Smooth muscle cell (in vitro differentiated cells): ENCODE results near the gene ABCB1. TPM values are rescaled to one million over a fixed set of nuclear protein-coding genes. Genes with fewer than 3 reads are reported as not detected.

ENCODE experiments used
- DNase-seq: peaks from one replicate; lab custom pipeline; 2025; ENCODE audit not compliant: unreplicated experiment; lab: John Stamatoyannopoulos, UW
- H2AFZ ChIP-seq: fragments of 200-600 bp; sonication (generic); 2 replicates; pipeline ENCODE4 v1.6.0; 2016; ENCODE audit warnings: antibody characterized with exemption, low read depth, mild to moderate bottlenecking
- H3F3A ChIP-seq: fragments of 200-600 bp; sonication (generic); 2 replicates; pipeline ENCODE4 v1.6.0; 2017; ENCODE audit warnings: antibody characterized with exemption, low read depth
- H3K27ac ChIP-seq: fragments of 200-600 bp; sonication (generic); 2 replicates; pipeline ENCODE4 v1.5.1; 2016; ENCODE audit warnings: low read depth, mild to moderate bottlenecking
- H3K27me3 ChIP-seq: fragments of 200-600 bp; sonication (generic); 2 replicates; pipeline ENCODE4 v1.6.1; 2016; ENCODE audit warnings: low read depth, mild to moderate bottlenecking
- H3K36me3 ChIP-seq: fragments of 200-600 bp; sonication (generic); 2 replicates; pipeline ENCODE4 v1.5.1; 2016; ENCODE audit warnings: low read depth
- H3K4me1 ChIP-seq: fragments of 200-600 bp; sonication (generic); 2 replicates; pipeline ENCODE4 v1.5.1; 2016; ENCODE audit warnings: low read depth
- H3K4me2 ChIP-seq: fragments of 200-600 bp; sonication (generic); 2 replicates; pipeline ENCODE4 v1.6.0; 2016; ENCODE audit warnings: mild to moderate bottlenecking
- H3K4me3 ChIP-seq: fragments of 200-600 bp; sonication (generic); 2 replicates; pipeline ENCODE4 v1.5.1; 2016; ENCODE audit warnings: mild to moderate bottlenecking
- H3K79me2 ChIP-seq: fragments of 200-600 bp; sonication (generic); 2 replicates; pipeline ENCODE4 v1.6.0; 2016; ENCODE audit warnings: low read depth, mild to moderate bottlenecking
- H3K9ac ChIP-seq: fragments of 200-600 bp; sonication (generic); 2 replicates; pipeline ENCODE4 v1.6.0; 2016; ENCODE audit warnings: low read depth
- H3K9me3 ChIP-seq: fragments of 200-600 bp; sonication (generic); replicated peaks from 2 replicates; pipeline ENCODE4 v1.5.1; 2016; ENCODE audit warnings: low read depth
- H4K20me1 ChIP-seq: fragments of 200-600 bp; sonication (generic); 2 replicates; pipeline ENCODE4 v1.6.0; 2016; ENCODE audit warnings: low read depth
- WGBS: methylation state at CpG from one replicate; pipeline ENCODE4 v1.1.7; 2016; ENCODE audit warnings: low lambda C conversion rate; 5-methylcytosine and 5-hydroxymethylcytosine counted together
- polyA plus RNA-seq: library from polyadenylated mRNA; unstranded; fragments of >200 nt; fragmentation: Nextera tagmentation; extraction: Ambion mirVana; gene quantifications from 2 replicates; pipeline ENCODE4 v1.2.1, GENCODE V29; 2016
- total RNA-seq: library from RNA; depleted of rRNA; stranded (reverse); fragments of >200 nt; gene quantifications from 2 replicates; pipeline ENCODE4 v1.2.3, GENCODE V29; 2014
- TF ChIP-seq, protein P1 (sequence below): fragments of 200-600 bp; sonication (generic); IDR thresholded peaks from 2 replicates; pipeline ENCODE4 v1.5.1; 2017; ENCODE audit warnings: borderline replicate concordance, mild to moderate bottlenecking, antibody characterized with exemption; ENCODE audit not compliant: insufficient read depth, poor library complexity, severe bottlenecking

ABCB1 gene
- total and polyA plus RNA-seq, 2 experiments from 2014 or later = 1.4 to 10.0 TPM

GRCh38 chr7:87512906-87513305 lies 87.8 kb downstream of the ABCB1 start:
- H3K9me3 ChIP-seq = no peaks in the 10 kb centered on the region
- DNase-seq = no peak
- no peaks in the 10 kb centered on the region for H3F3A ChIP-seq
- H3K79me2 ChIP-seq = no peaks in the 10 kb centered on the region
- no peak overlapping the region for H3K9ac ChIP-seq
- H3K27ac ChIP-seq = no peak overlapping the region
- H3K4me3 ChIP-seq = no peak overlapping the region
- no peaks in the 10 kb centered on the region for H3K36me3 ChIP-seq
- H3K4me1 ChIP-seq = no peaks in the 10 kb centered on the region
- no peak overlapping the region for H2AFZ ChIP-seq
- no peaks in the 10 kb centered on the region for H3K27me3 ChIP-seq
- WGBS = 61% methylated on average over 4 of the region's 4 CpGs
- no peaks in the 10 kb centered on the region for H4K20me1 ChIP-seq
- TF ChIP-seq, protein P1, sequence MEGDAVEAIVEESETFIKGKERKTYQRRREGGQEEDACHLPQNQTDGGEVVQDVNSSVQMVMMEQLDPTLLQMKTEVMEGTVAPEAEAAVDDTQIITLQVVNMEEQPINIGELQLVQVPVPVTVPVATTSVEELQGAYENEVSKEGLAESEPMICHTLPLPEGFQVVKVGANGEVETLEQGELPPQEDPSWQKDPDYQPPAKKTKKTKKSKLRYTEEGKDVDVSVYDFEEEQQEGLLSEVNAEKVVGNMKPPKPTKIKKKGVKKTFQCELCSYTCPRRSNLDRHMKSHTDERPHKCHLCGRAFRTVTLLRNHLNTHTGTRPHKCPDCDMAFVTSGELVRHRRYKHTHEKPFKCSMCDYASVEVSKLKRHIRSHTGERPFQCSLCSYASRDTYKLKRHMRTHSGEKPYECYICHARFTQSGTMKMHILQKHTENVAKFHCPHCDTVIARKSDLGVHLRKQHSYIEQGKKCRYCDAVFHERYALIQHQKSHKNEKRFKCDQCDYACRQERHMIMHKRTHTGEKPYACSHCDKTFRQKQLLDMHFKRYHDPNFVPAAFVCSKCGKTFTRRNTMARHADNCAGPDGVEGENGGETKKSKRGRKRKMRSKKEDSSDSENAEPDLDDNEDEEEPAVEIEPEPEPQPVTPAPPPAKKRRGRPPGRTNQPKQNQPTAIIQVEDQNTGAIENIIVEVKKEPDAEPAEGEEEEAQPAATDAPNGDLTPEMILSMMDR = no peak
- H3K4me2 ChIP-seq = no peak overlapping the region

DNA sequence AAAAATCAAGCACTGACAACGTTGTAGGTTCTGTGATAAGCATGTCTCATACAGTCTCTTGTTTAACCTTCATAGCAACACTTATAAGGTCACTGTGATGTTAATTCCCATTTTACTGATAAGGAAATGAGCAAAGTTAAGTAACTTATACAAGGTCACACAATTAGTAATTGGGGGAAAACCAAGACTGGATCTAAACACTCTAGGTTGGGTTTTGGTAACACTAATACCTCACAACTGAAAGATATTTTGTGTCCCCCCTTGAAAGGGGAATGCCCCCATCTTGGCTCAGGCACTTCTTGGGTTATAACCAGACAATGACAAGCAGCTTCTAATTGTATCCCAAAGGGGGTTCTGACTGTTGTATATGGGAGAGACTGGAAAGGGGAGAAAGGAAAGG lies 89.2 kb downstream of the ABCB1 start:
- H3K9ac ChIP-seq = no peak overlapping the region
- H3K27ac ChIP-seq = no peak overlapping the region
- no peaks in the 10 kb centered on the region for H4K20me1 ChIP-seq
- H3K9me3 ChIP-seq = no peaks in the 10 kb centered on the region
- DNase-seq = no peak
- H3K79me2 ChIP-seq = no peaks in the 10 kb centered on the region
- H3K4me3 ChIP-seq = no peak overlapping the region
- H3K4me2 ChIP-seq = no peak overlapping the region
- no peaks in the 10 kb centered on the region for H3F3A ChIP-seq
- WGBS = 76% methylated on average over 1 of the region's 1 CpG
- TF ChIP-seq, protein P1 = no peak
- H2AFZ ChIP-seq = no peak overlapping the region
- H3K4me1 ChIP-seq = no peaks in the 10 kb centered on the region
- no peaks in the 10 kb centered on the region for H3K36me3 ChIP-seq
- H3K27me3 ChIP-seq = no peaks in the 10 kb centered on the region

- no peaks in the 10 kb centered on the region for H3K36me3 ChIP-seq
- no peak for DNase-seq
- no peaks in the 10 kb centered on the region for H3K4me1 ChIP-seq
- H3K9me3 ChIP-seq = no peaks in the 10 kb centered on the region
- H3K4me3 ChIP-seq = no peak overlapping the region
- H3K27me3 ChIP-seq = no peaks in the 10 kb centered on the region
- H3F3A ChIP-seq = no peaks in the 10 kb centered on the region
- H3K79me2 ChIP-seq = no peaks in the 10 kb centered on the region
- TF ChIP-seq, protein P1 = no peak
- H4K20me1 ChIP-seq = no peaks in the 10 kb centered on the region
- H3K9ac ChIP-seq = no peak overlapping the region
- 33% methylated on average over 1 of the region's 1 CpG for WGBS
- no peak overlapping the region for H3K4me2 ChIP-seq
- H3K27ac ChIP-seq = no peak overlapping the region
- no peak overlapping the region for H2AFZ ChIP-seq
Measured at GRCh38 chr7:87510411-87510875, 90.2 kb downstream of the ABCB1 start.

DNA sequence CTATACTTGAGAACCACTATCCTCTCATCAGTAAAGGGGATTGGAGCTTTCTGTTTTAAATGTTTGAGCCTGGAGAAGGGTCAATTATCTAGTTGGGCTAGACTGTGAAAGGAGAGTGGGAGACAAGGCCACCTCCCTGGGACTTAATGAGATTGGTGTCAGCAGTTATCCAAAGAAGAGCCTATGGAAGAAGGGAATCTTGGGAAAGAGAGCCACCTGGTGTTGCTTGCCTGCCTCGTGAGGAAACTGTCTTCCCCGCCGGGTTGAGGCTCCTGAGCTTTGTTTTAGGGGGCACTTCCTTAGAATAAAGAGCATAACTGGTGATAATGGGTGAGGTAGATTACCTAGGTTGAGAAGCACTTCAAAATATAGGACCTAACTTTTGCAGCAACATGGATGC lies 93.2 kb downstream of the ABCB1 start:
- Histone ChIP-seq H3K36me3 (no peaks in the 10 kb centered on the region), H3K9me3 (no peaks in the 10 kb centered on the region), H3K79me2 (no peaks in the 10 kb centered on the region), H3K4me2 (no peak overlapping the region), H3K9ac (no peak overlapping the region), H3K27me3 (no peaks in the 10 kb centered on the region), H3F3A (no peaks in the 10 kb centered on the region), H2AFZ (no peak overlapping the region), H3K4me1 (no peaks in the 10 kb centered on the region), H4K20me1 (no peaks in the 10 kb centered on the region), H3K27ac (no peak overlapping the region), H3K4me3 (no peak overlapping the region)
- DNase-seq = no peak
- 29% methylated on average over 3 of the region's 3 CpGs for WGBS
- TF ChIP-seq, protein P1 = no peak
